BJ (cell line): ENCODE data around the gene PRKCE. TPM values are rescaled to one million over a fixed set of nuclear protein-coding genes. Genes with fewer than 3 reads are reported as not detected.

Experiments
- CTCF ChIA-PET: fragments of 350-600 bp; formaldehyde crosslinking; extraction: SDS; loops from one replicate; lab custom pipeline; 2021; ENCODE audit warnings: antibody characterized with exemption, inconsistent platforms; lab: Yijun Ruan, JAX
- POLR2A ChIA-PET: fragments of 300-600 bp; sonication (Branson Sonifier 250); formaldehyde crosslinking; extraction: SDS; loops from one replicate; lab custom pipeline; 2021; ENCODE audit warnings: antibody characterized with exemption; lab: Charles Lee
- DNase-seq: peaks from one replicate; pipeline ENCODE4 v3.0.0-alpha.2; 2011; ENCODE audit warnings: low read depth
- H3K27me3 ChIP-seq: 2 replicates; pipeline ENCODE4 v1.6.0; 2011; ENCODE audit warnings: low read length; ENCODE audit not compliant: control insufficient read depth, insufficient read depth
- H3K36me3 ChIP-seq: 2 replicates; pipeline ENCODE4 v1.5.1; 2011; ENCODE audit warnings: low read length; ENCODE audit not compliant: control insufficient read depth, insufficient read depth
- H3K4me3 ChIP-seq: 2 replicates; pipeline ENCODE4 v1.5.1; 2011; ENCODE audit warnings: low read depth, mild to moderate bottlenecking, control low read depth, low read length
- CTCF ChIP-seq: IDR thresholded peaks from 2 replicates; pipeline ENCODE4 v1.5.1; 2011; ENCODE audit warnings: low read depth, mild to moderate bottlenecking, control low read depth, inconsistent platforms, low read length, moderate library complexity; ENCODE audit not compliant: insufficient read depth
- polyA plus RNA-seq: library from polyadenylated mRNA; depleted of rRNA; stranded (reverse); fragments of >200 nt; gene quantifications from 2 replicates; pipeline ENCODE4 v1.2.3, GENCODE V29; 2011

The PRKCE gene
- polyA plus RNA-seq, 1 experiment: 19.7 TPM

GRCh38 chr2:45768208-45768607, 116.7 kb downstream of the PRKCE start:
- CTCF ChIA-PET: interaction anchor here (0.9 to 1.4 kb wide), 4 partner anchors 9 to 124 kb away, joined by 3 to 5 read pairs (median 3); no protein-coding TSS in a partner anchor
- DNase-seq: no peak
- Histone ChIP-seq H3K27me3 (no peaks in the 10 kb centered on the region), H3K4me3 (no peak overlapping the region), H3K36me3 (no peaks in the 10 kb centered on the region)
- TF ChIP-seq CTCF: no peak
- POLR2A ChIA-PET: no interaction called here

GRCh38 chr2:45769056-45769455, 117.6 kb downstream of the PRKCE start:
- POLR2A ChIA-PET: no interaction called here

DNA sequence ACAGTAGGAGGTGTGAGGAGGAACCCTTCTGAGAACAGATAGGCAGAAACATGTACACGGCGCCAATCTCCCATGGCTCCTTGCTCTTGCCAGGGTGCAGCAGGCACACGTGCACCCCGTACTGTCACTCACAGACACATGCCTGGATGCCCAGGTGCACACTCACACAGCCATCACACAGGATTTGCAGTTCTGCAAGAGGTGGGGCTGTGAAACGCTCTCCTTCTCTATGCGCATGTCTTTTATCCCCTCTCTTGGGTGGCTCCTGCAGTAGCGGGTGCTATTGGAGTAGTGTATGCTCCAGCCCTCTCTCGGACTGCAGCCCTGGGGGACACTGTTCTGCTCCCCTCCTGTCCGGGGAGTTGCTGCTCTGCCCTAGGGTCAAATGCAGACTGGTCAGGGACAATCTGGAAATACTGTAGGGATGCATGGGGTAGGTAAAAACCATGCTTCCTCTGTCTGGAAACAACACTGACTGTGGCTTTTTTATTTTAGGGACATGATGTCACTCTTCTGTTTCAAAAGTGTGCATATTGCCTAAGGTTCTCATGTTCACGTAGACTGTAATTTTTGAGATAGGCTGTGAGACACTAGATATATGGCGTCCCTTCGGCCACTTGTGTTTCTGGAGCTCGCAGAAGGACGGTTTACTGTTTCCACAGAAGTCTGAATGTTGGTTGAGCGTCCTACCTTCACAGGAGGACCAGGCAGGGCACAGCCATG, 118.5 kb downstream of the PRKCE start:
- no peak for DNase-seq
- Histone ChIP-seq H3K4me3 (no peak overlapping the region), H3K36me3 (no peaks in the 10 kb centered on the region), H3K27me3 (no peaks in the 10 kb centered on the region)
- POLR2A ChIA-PET: no interaction called here
- TF ChIP-seq CTCF: no peak
- CTCF ChIA-PET: interaction anchor here (0.6 to 1.5 kb wide), 2 partner anchors 97 to 119 kb away, joined by 3 to 9 read pairs; partner anchors contain the start of gene PRKCE

More at GRCh38 chr2:45769056-45769455, 117.6 kb downstream of the PRKCE start:
- no peak for DNase-seq
- no peak for TF ChIP-seq CTCF
- no peak overlapping the region for H3K4me3 ChIP-seq
- CTCF ChIA-PET: interaction anchor here (0.9 kb wide), 1 partner anchor 117 kb away, joined by 3 read pairs; no protein-coding TSS in a partner anchor
- H3K27me3 ChIP-seq: no peaks in the 10 kb centered on the region
- H3K36me3 ChIP-seq: no peaks in the 10 kb centered on the region

GRCh38 chr2:45770811-45771210, 119.3 kb downstream of the PRKCE start:
- ChIA-PET POLR2A (no interaction called here), CTCF (interaction anchor here (0.6 to 2.0 kb wide), 6 partner anchors 9 to 166 kb away, joined by 3 to 9 read pairs (median 3); partner anchors contain the start of gene PRKCE)
- DNase-seq: no peak
- H3K27me3 ChIP-seq: no peaks in the 10 kb centered on the region
- H3K4me3 ChIP-seq: peak overlapping the region; percentile 26; the same call in 1 of the 2 replicates
- TF ChIP-seq CTCF: no peak
- H3K36me3 ChIP-seq: no peaks in the 10 kb centered on the region

- H3K27me3 ChIP-seq: no peaks in the 10 kb centered on the region
- peak overlapping the region; percentile 26; the same call in 1 of the 2 replicates for H3K4me3 ChIP-seq
- ChIA-PET POLR2A (no interaction called here), CTCF (interaction anchor here (1.0 to 2.0 kb wide), 5 partner anchors 9 to 166 kb away, joined by 3 to 9 read pairs (median 3); partner anchors contain the start of gene PRKCE)
- TF ChIP-seq CTCF: no peak
- no peaks in the 10 kb centered on the region for H3K36me3 ChIP-seq
- no peak for DNase-seq
Measured at GRCh38 chr2:45771261-45771660, 119.8 kb downstream of the PRKCE start.
